Measurements from ENCODE around the gene SUPT20H. TPM values are rescaled to one million over a fixed set of nuclear protein-coding genes. Genes with fewer than 3 reads are reported as not detected.

SUPT20H gene
- total RNA-seq, 1 donor from 2014 or later = 34.1 TPM

DNA sequence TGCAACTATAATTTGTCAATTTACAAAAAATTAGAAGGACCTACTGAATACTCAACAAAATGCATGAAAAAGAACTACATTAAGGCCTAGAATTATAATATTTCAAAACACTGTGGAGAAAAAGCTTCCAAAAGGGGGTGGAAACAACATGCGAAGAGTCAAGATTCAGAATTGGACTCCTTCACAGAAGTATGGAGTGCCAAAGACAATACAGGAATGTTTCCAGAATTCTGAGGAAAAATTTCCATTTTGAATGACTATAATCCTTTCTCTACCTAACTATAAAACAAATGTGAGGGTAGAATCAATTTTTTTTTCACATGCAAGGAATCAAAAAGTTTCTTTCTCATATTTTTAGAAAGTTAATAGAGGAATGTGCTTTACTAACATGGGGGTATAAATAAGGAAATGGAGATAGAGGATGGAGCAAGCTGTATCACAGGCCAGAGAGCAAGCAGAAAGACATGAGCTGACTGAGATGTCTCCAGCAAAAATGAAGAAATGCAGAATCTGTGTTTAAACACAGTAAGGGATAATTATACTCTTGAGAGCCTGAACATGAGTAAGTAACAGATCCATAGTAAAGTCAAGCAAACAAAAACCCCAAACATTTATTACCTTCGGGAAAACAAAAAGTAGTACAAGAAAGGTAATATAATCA lies 99.9 kb downstream of the SUPT20H start:
- no peaks in the 10 kb centered on the region for H3K9me3 ChIP-seq
- H3K27me3 ChIP-seq = no peaks in the 10 kb centered on the region
- no peaks in the 10 kb centered on the region for H3K4me1 ChIP-seq
- H3K27ac ChIP-seq = no peak overlapping the region
- intact Hi-C loops (cut with DNase I) = no loop called here
- no peak for DNase-seq (ENCODE audit: extremely low spot score in 2 of 2)
- peaks cover 0 to 42% of the 10 kb centered on the region in 2 donors for H3K36me3 ChIP-seq
- no peak for TF ChIP-seq POLR2A (IDR thresholded peaks at IDR 0.05)
- TF ChIP-seq, protein P1, sequence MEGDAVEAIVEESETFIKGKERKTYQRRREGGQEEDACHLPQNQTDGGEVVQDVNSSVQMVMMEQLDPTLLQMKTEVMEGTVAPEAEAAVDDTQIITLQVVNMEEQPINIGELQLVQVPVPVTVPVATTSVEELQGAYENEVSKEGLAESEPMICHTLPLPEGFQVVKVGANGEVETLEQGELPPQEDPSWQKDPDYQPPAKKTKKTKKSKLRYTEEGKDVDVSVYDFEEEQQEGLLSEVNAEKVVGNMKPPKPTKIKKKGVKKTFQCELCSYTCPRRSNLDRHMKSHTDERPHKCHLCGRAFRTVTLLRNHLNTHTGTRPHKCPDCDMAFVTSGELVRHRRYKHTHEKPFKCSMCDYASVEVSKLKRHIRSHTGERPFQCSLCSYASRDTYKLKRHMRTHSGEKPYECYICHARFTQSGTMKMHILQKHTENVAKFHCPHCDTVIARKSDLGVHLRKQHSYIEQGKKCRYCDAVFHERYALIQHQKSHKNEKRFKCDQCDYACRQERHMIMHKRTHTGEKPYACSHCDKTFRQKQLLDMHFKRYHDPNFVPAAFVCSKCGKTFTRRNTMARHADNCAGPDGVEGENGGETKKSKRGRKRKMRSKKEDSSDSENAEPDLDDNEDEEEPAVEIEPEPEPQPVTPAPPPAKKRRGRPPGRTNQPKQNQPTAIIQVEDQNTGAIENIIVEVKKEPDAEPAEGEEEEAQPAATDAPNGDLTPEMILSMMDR (IDR thresholded peaks at IDR 0.05) = no peak
- TF ChIP-seq POLR2AphosphoS5 (IDR thresholded peaks at IDR 0.05; ENCODE audit: insufficient read depth in 1 of 2, low read depth in 1 of 2) = no peak
- H3K4me3 ChIP-seq = no peak overlapping the region

Other genes starting within 250 kb of the SUPT20H start
- 7.4 TPM for gene RFXAP, start 240.5 kb downstream of the SUPT20H start, total RNA-seq
- gene SMAD9, start 139.4 kb downstream of the SUPT20H start, total RNA-seq = 13.5 TPM
- gene ALG5, start 60.3 kb downstream of the SUPT20H start, total RNA-seq = 18.9 TPM
- gene EXOSC8, start 58.9 kb downstream of the SUPT20H start, total RNA-seq = 26.3 TPM
- not detected for gene CSNK1A1L, start 46.0 kb upstream of the SUPT20H start, total RNA-seq

Measured in vagina (tissue), 2 donors.